GM12872 (cell line): ENCODE measurements around the gene GFAP.

Experiments used
- TF ChIP-seq, protein P1 (sequence below): IDR thresholded peaks from 3 replicates; pipeline ENCODE4 v1.5.1; 2011; ENCODE audit warnings: low read depth, mild to moderate bottlenecking, low read length, moderate library complexity; ENCODE audit not compliant: insufficient read depth

GFAP gene

DNA sequence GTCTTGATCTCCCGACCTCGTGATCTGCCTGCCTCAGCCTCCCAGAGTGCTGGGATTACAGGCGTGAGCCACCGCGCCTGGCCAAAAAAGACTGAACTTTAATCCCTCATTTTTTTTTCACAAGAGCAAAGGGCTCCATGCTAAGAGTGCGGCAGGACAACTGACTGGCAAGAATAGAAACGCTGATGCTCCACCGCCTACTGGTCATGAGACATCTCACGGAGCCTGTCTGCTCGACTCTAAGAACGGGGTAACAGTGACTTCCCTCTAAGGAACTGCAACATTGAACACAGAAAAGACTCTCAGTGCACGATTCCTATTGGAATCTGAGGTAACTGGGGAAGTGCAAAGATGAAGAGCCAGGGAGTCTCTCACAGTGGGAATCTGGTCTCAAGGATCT is 43.7 kb downstream of the GFAP start:
- TF ChIP-seq, protein P1, sequence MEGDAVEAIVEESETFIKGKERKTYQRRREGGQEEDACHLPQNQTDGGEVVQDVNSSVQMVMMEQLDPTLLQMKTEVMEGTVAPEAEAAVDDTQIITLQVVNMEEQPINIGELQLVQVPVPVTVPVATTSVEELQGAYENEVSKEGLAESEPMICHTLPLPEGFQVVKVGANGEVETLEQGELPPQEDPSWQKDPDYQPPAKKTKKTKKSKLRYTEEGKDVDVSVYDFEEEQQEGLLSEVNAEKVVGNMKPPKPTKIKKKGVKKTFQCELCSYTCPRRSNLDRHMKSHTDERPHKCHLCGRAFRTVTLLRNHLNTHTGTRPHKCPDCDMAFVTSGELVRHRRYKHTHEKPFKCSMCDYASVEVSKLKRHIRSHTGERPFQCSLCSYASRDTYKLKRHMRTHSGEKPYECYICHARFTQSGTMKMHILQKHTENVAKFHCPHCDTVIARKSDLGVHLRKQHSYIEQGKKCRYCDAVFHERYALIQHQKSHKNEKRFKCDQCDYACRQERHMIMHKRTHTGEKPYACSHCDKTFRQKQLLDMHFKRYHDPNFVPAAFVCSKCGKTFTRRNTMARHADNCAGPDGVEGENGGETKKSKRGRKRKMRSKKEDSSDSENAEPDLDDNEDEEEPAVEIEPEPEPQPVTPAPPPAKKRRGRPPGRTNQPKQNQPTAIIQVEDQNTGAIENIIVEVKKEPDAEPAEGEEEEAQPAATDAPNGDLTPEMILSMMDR: no peak

DNA sequence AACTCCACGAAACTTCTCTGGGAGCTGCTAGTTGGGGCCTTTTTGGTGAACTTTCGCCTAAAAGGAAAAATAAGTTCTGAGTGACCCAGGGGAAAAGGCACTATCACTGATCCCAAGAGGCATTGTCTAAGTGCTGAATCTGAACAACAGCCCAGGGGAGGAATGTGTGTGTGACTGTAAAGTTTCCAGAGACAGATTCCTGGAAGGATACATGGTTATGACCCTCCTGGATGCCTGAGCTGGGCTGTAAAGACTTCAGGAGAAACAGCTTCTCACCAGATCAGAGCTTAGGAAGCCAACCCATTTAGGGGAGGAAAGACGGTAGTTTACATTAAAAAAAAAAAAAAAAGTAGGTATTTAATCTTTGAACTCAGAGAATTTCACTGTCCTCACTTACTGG is 47.5 kb downstream of the GFAP start:
- TF ChIP-seq, protein P1: no peak

DNA sequence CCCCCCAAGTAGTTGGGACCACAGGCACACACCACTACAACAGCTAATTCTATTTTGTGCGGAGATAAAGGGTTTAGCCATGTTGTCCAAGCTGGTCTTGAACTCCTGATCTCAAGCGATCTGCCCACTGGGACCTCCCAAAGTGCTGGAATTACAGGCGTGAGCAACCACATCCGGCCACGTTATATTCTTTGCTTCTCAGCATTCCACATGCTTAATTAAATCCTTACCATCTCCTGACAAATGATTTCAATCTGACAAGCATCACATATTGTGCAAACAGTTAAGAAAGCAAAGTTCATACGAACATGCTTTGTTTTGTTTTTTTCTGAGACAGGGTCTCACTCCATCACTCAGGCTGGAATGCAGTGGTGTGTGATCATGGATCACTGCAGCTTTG is 49.4 kb downstream of the GFAP start:
- TF ChIP-seq, protein P1: no peak

DNA sequence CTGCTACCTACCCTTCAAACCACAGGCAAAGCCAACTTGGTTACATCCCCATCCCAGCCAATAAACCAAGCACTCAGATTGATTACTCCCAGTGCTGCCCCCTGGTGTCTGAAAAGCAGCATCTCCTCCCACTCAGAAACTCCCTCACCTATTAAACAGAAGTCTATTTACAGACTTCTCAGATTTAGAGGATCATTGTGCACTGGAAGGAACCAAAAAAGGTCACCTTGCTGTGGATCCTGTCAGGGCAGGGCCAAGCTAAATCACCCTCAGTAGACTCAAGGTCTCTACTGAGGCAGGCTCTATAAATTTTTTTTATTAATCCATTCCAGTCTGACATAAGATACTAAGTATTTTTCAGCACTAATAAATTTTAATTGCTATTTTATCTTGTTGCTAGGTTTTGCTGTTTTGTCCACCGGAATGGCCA is 50.1 kb downstream of the GFAP start:
- TF ChIP-seq, protein P1: peak; percentile 83

DNA sequence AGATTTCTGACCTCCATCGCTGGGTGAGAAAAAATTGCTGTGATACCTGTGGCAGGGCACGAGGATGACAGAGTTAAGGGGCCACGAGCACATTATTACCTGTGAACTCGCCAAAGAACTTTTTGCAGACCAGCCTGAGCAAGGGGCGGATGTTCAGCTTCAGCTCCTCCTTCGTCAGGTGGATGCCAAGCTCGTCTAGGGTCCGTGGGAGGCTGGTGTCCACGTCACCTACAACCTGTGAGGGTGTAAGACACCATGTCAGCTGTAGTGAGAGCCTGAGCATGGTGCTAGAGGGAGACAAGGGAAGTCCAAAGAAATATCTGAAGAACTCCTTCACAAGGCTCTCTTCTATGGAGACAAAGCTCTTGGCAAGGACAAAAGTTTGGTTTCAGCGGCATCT is 50.5 kb downstream of the GFAP start:
- TF ChIP-seq, protein P1: no peak

DNA sequence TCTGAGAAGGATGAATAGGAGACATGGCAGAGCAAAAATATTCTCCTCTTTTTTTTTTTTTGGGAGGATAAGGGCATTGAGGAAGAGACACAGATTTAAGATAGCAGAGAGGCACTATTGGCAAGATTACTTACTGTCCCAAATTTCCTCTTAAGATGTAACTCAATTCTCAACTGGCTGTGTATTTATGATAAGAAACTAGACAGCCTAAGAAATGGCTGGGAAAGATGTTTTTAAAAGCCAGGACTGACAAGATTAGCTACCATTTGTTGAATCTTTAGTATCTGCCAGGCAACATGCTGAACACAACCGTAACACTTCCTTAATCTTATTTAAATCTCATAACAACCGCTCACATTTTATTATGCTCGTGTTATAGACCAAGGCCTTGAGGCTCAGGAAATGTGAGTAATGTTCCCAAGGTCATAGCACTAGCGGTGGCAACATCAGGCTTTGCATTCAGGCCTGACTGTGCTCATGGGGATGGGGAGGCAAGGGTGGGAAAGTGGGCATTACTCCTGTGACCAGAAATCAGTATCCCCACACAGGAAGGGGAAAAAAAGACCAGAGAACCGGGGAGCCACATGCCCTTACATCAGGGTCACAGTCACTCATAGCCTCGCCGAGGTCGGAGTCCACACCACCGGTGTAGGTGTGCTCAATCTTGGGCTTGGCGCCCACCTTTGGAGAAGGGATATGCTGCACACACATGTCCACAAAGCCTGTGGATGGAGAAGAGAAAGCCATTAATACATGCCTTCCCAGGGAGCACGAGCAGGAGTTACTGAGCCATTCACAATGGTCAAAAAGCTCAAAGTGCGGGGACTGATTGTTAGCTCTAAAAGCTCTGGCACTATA is 52.0 kb downstream of the GFAP start:
- TF ChIP-seq, protein P1: no peak

DNA sequence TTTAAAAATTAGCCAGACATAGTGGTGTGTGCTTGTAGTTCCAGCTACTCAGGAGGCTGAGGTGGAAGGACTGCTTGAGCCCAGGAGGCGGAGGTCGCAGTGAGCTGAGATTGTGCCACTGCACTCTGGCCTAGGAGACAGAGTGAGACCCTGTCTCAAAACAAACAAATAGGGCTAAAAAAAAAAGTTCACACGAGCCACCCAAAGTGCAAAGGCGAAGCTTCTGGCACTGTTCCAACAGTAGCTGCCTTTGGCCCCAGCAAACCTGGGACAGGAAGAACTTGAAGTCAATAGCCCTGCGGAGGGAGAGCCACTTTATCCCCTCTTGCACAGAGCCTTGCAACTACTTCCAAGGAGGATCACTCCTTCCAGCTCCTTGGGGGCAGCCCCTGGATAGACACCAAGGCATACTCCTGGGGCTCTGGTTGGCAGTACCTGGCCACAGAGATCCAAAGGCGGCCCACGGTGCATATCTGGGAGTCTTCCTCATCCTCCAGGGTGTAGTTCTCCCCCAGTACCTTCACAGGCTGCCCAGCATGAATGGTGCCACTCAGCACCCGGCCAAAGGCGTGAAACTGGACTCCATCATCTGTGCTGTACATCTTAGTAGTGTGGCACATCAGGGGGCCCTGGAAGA is 52.9 kb downstream of the GFAP start:
- TF ChIP-seq, protein P1: no peak
